Memory B cell (primary cell): ENCODE measurements around the gene IQUB.
A peak's percentile ranks its signal among the peaks of the same experiment; 100 is the strongest.
"Not testable (repeated sequence)": the region's sequence is repeated elsewhere in the genome, so short reads cannot be mapped to it uniquely, and the experiment has no call there.

Experiments
- ATAC-seq: fragments of 150-1000 bp; cut with Tn5 transposase; 2 replicates; pipeline ENCODE4 v1.10.0; 2021; ENCODE audit warnings: low read depth, mild to moderate bottlenecking, moderate library complexity
- DNase-seq, 2 donors: peaks; one replicate each; pipeline ENCODE4 v3.0.0; 2022; ENCODE audit warnings: low spot score in 2 of 2
- H3K27ac Mint-ChIP-seq: one replicate; pipeline ENCODE4 v1.8.0; 2022; ENCODE audit warnings: mild to moderate bottlenecking, moderate library complexity, mixed read lengths
- H3K27me3 Mint-ChIP-seq: one replicate; pipeline ENCODE4 v1.8.0; 2022; ENCODE audit warnings: mixed read lengths
- H3K36me3 Mint-ChIP-seq: one replicate; pipeline ENCODE4 v1.8.0; 2022; ENCODE audit warnings: mild to moderate bottlenecking, mixed read lengths
- H3K4me1 Mint-ChIP-seq: one replicate; pipeline ENCODE4 v1.8.0; 2022; ENCODE audit warnings: mixed read lengths
- H3K4me3 Mint-ChIP-seq: one replicate; pipeline ENCODE4 v1.8.0; 2022; ENCODE audit warnings: mild to moderate bottlenecking, moderate library complexity, mixed read lengths
- H3K9me3 Mint-ChIP-seq: one replicate; pipeline ENCODE4 v1.8.0; 2022; ENCODE audit warnings: mixed read lengths

Gene IQUB

GRCh38 chr7:123557398-123558288 lies 23.2 kb upstream of the IQUB start, which contains the start of gene NDUFA5:
NDUFA5 (minus strand) TSS chr7:123557818; CDS start chr7:123557795, 23 bp downstream.
- DNase-seq, result peak; percentile 94 to 99
- Mint-ChIP-seq H3K27me3 (peaks cover 2% of the 10 kb centered on the region), H3K36me3 (peaks cover 9% of the 10 kb centered on the region), H3K4me3 (peak within 1 kb of the TSS; percentile 11), H3K27ac (no peak within 1 kb of the TSS), H3K9me3 (no peaks in the 10 kb centered on the region), H3K4me1 (peaks cover 11% of the 10 kb centered on the region)
- ATAC-seq, result peak; percentile 96

GRCh38 chr7:123557016-123557397 lies 22.6 kb upstream of the IQUB start:
- ATAC-seq, result no peak
- Mint-ChIP-seq H3K27ac (no peak overlapping the region), H3K36me3 (peaks cover 13% of the 10 kb centered on the region), H3K4me3 (no peak overlapping the region), H3K4me1 (peaks cover 12% of the 10 kb centered on the region), H3K9me3 (no peaks in the 10 kb centered on the region), H3K27me3 (peaks cover 2% of the 10 kb centered on the region)
- DNase-seq, result no peak

GRCh38 chr7:123555484-123555883 lies 21.1 kb upstream of the IQUB start:
- peaks cover 14% of the 10 kb centered on the region for H3K4me1 Mint-ChIP-seq
- no peak overlapping the region for H3K27ac Mint-ChIP-seq
- peaks cover 13% of the 10 kb centered on the region for H3K36me3 Mint-ChIP-seq
- no peak overlapping the region for H3K4me3 Mint-ChIP-seq
- no peaks in the 10 kb centered on the region for H3K27me3 Mint-ChIP-seq
- DNase-seq (no peak), ATAC-seq (no peak)
- H3K9me3 Mint-ChIP-seq, result no peaks in the 10 kb centered on the region

GRCh38 chr7:123553159-123553558 lies 18.8 kb upstream of the IQUB start:
- Mint-ChIP-seq H3K4me1 (peaks cover 20% of the 10 kb centered on the region), H3K9me3 (no peaks in the 10 kb centered on the region), H3K27me3 (no peaks in the 10 kb centered on the region), H3K27ac (no peak overlapping the region), H3K4me3 (no peak overlapping the region), H3K36me3 (peaks cover 26% of the 10 kb centered on the region)
- ATAC-seq (no peak), DNase-seq (no peak)

GRCh38 chr7:123552641-123553040 lies 18.2 kb upstream of the IQUB start:
- no peaks in the 10 kb centered on the region for H3K27me3 Mint-ChIP-seq
- H3K36me3 Mint-ChIP-seq, result peaks cover 27% of the 10 kb centered on the region
- DNase-seq (no peak), ATAC-seq (no peak)
- H3K4me1 Mint-ChIP-seq, result peaks cover 20% of the 10 kb centered on the region
- no peak overlapping the region for H3K4me3 Mint-ChIP-seq
- no peaks in the 10 kb centered on the region for H3K9me3 Mint-ChIP-seq
- no peak overlapping the region for H3K27ac Mint-ChIP-seq

- not testable (repeated sequence) for DNase-seq
Measured at GRCh38 chr7:123552134-123552533, 17.7 kb upstream of the IQUB start.

GRCh38 chr7:123548406-123548805 lies 14.0 kb upstream of the IQUB start:
- Mint-ChIP-seq H3K4me3 (no peak overlapping the region), H3K9me3 (no peaks in the 10 kb centered on the region), H3K27me3 (no peaks in the 10 kb centered on the region), H3K4me1 (peaks cover 26% of the 10 kb centered on the region), H3K27ac (no peak overlapping the region), H3K36me3 (peaks cover 30% of the 10 kb centered on the region)
- ATAC-seq, result no peak
- no peak for DNase-seq

More at GRCh38 chr7:123552134-123552533, 17.7 kb upstream of the IQUB start:
- H3K4me1 Mint-ChIP-seq, result peaks cover 24% of the 10 kb centered on the region
- not testable (repeated sequence) for H3K27ac Mint-ChIP-seq, H3K9me3 Mint-ChIP-seq, H3K4me3 Mint-ChIP-seq, ATAC-seq, H3K27me3 Mint-ChIP-seq
- H3K36me3 Mint-ChIP-seq, result peaks cover 30% of the 10 kb centered on the region

GRCh38 chr7:123539871-123540270 lies 5.5 kb upstream of the IQUB start:
- ATAC-seq (no peak), DNase-seq (no peak)
- peaks cover 4% of the 10 kb centered on the region for H3K4me1 Mint-ChIP-seq
- H3K36me3 Mint-ChIP-seq, result peaks cover 4% of the 10 kb centered on the region
- no peak overlapping the region for H3K27ac Mint-ChIP-seq
- no peaks in the 10 kb centered on the region for H3K9me3 Mint-ChIP-seq
- H3K27me3 Mint-ChIP-seq, result no peaks in the 10 kb centered on the region
- H3K4me3 Mint-ChIP-seq, result no peak overlapping the region

- Mint-ChIP-seq H3K9me3 (no peaks in the 10 kb centered on the region), H3K4me3 (no peak overlapping the region), H3K4me1 (peaks cover 11% of the 10 kb centered on the region), H3K27me3 (no peaks in the 10 kb centered on the region), H3K36me3 (peaks cover 6% of the 10 kb centered on the region), H3K27ac (no peak overlapping the region)
- no peak for ATAC-seq
- no peak for DNase-seq
Measured at GRCh38 chr7:123538897-123539296, 4.5 kb upstream of the IQUB start.

GRCh38 chr7:123538189-123538714 lies 3.9 kb upstream of the IQUB start:
- H3K27ac Mint-ChIP-seq, result no peak overlapping the region
- H3K9me3 Mint-ChIP-seq, result no peaks in the 10 kb centered on the region
- H3K27me3 Mint-ChIP-seq, result peaks cover 2% of the 10 kb centered on the region
- ATAC-seq (no peak), DNase-seq (no peak)
- H3K36me3 Mint-ChIP-seq, result peaks cover 6% of the 10 kb centered on the region
- peaks cover 17% of the 10 kb centered on the region for H3K4me1 Mint-ChIP-seq
- no peak overlapping the region for H3K4me3 Mint-ChIP-seq

GRCh38 chr7:123537026-123537642 lies 2.7 kb upstream of the IQUB start:
- Mint-ChIP-seq H3K27ac (no peak overlapping the region), H3K36me3 (peaks cover 6% of the 10 kb centered on the region), H3K27me3 (peaks cover 5% of the 10 kb centered on the region), H3K4me3 (no peak overlapping the region), H3K4me1 (peaks cover 21% of the 10 kb centered on the region), H3K9me3 (no peaks in the 10 kb centered on the region)
- ATAC-seq (no peak), DNase-seq (no peak)

GRCh38 chr7:123535517-123535916 lies 1.1 kb upstream of the IQUB start:
- ATAC-seq (no peak), DNase-seq (no peak)
- Mint-ChIP-seq H3K4me3 (no peak overlapping the region), H3K27me3 (peaks cover 5% of the 10 kb centered on the region), H3K4me1 (peaks cover 21% of the 10 kb centered on the region), H3K36me3 (peaks cover 4% of the 10 kb centered on the region), H3K9me3 (no peaks in the 10 kb centered on the region), H3K27ac (no peak overlapping the region)

- Mint-ChIP-seq H3K36me3 (peaks cover 2% of the 10 kb centered on the region), H3K9me3 (no peaks in the 10 kb centered on the region), H3K4me1 (peaks cover 21% of the 10 kb centered on the region), H3K27me3 (peaks cover 5% of the 10 kb centered on the region), H3K4me3 (peak overlapping the region; percentile 95), H3K27ac (peak overlapping the region; percentile 80)
- DNase-seq (peak in 1 of 2 donors; percentile 5), ATAC-seq (peak; percentile 31)
Measured at GRCh38 chr7:123533929-123534382, 439 bp downstream of the IQUB start.

GRCh38 chr7:123533553-123533917 lies 860 bp downstream of the IQUB start:
- Mint-ChIP-seq H3K4me1 (peaks cover 21% of the 10 kb centered on the region), H3K27ac (no peak overlapping the region), H3K4me3 (peak overlapping the region; percentile 95), H3K9me3 (no peaks in the 10 kb centered on the region), H3K27me3 (peaks cover 5% of the 10 kb centered on the region), H3K36me3 (peaks cover 2% of the 10 kb centered on the region)
- ATAC-seq (no peak), DNase-seq (no peak)
